C4-2B (cell line): ENCODE results near the gene GRB7.

Experiments used
- CTCF ChIP-seq: fragments of 450-650 bp; conservative IDR thresholded peaks from 2 replicates; pipeline ENCODE4 v1.5.1; 2017; ENCODE audit warnings: mild to moderate bottlenecking
- ZFX ChIP-seq: fragments of 450-650 bp; IDR thresholded peaks from 2 replicates; pipeline ENCODE4 v1.6.1; 2017

GRCh38 chr17:39703913-39704312, 33.8 kb upstream of the GRB7 start:
- TF ChIP-seq CTCF (no peak), ZFX (no peak)
